VCaP (cell line): ENCODE results near the gene VAMP2.

ENCODE experiments used
- H3K27ac ChIP-seq: fragments of 450-650 bp; 2 replicates; pipeline ENCODE4 v1.5.1; 2017
- TF ChIP-seq, protein P1 (sequence below): fragments of 450-650 bp; conservative IDR thresholded peaks from 2 replicates; pipeline ENCODE4 v1.5.1; 2017; ENCODE audit warnings: mild to moderate bottlenecking, moderate library complexity

Gene VAMP2

DNA sequence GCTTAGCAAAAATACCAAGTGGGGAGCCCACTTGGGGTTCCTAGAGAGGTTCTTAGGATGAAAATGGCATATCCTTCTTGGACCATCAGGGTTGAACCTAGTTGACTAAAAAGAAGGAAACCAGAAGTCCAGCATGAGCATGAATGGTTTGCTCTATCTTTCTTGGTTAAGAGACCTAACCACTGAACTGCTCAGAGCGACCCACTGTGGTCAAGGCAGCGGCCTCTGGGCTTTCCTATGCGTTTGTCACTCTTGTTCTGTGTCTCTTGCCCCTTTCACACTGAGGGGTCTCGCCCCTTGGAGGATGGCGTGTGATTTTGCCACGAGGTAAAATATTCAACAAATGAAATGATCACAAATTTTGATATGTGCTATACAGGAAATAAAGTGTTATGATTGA lies 27.8 kb upstream of the VAMP2 start:
- TF ChIP-seq, protein P1, sequence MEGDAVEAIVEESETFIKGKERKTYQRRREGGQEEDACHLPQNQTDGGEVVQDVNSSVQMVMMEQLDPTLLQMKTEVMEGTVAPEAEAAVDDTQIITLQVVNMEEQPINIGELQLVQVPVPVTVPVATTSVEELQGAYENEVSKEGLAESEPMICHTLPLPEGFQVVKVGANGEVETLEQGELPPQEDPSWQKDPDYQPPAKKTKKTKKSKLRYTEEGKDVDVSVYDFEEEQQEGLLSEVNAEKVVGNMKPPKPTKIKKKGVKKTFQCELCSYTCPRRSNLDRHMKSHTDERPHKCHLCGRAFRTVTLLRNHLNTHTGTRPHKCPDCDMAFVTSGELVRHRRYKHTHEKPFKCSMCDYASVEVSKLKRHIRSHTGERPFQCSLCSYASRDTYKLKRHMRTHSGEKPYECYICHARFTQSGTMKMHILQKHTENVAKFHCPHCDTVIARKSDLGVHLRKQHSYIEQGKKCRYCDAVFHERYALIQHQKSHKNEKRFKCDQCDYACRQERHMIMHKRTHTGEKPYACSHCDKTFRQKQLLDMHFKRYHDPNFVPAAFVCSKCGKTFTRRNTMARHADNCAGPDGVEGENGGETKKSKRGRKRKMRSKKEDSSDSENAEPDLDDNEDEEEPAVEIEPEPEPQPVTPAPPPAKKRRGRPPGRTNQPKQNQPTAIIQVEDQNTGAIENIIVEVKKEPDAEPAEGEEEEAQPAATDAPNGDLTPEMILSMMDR, result no peak
- H3K27ac ChIP-seq, result peak overlapping the region; percentile 72

DNA sequence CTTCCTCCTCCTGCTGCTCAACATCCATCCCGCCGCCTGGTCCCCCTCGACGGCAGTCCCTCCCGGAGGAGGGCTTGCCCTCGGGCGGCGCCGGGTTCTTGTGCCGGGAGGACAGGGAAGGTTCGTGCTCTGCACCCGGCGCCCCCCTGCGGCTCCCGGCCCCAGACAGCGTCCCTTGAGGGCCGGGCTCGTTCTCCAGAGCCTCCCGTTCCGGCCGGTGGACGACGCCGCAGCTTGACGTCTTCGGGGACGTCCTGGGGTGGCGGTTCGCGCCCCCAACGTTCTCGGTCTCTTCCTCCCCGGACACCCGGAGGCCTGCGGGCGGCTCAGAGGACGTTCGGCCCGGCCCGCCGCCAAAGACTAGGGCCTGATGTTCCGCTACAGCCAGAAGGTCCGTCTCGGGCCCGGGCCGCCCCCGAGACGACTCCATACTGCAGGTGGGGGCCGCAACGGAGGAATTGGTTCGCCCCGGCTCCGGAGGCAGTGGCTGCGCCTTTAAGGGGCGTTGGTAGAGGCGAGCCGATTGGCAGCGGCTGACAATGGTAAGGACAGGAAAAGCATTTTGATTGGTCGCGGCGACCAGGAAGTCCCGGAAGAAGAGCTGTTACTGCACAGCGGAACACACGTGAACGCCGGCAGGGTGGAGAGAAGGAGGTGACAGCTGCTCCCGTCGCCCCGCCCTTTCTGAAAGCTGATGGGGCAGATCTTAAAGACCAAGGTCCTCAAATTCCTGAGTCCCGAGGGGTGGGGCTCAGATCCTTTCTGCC lies 27.1 kb upstream of the VAMP2 start, which contains the start of gene BORCS6:
Gene BORCS6 (minus strand): TSS at position 470 of the 767 bp plus-strand sequence. CDS start 40 bp downstream, at position 430.
- TF ChIP-seq, protein P1, result no peak
- H3K27ac ChIP-seq, result peak within 1 kb of the TSS; percentile 72

DNA sequence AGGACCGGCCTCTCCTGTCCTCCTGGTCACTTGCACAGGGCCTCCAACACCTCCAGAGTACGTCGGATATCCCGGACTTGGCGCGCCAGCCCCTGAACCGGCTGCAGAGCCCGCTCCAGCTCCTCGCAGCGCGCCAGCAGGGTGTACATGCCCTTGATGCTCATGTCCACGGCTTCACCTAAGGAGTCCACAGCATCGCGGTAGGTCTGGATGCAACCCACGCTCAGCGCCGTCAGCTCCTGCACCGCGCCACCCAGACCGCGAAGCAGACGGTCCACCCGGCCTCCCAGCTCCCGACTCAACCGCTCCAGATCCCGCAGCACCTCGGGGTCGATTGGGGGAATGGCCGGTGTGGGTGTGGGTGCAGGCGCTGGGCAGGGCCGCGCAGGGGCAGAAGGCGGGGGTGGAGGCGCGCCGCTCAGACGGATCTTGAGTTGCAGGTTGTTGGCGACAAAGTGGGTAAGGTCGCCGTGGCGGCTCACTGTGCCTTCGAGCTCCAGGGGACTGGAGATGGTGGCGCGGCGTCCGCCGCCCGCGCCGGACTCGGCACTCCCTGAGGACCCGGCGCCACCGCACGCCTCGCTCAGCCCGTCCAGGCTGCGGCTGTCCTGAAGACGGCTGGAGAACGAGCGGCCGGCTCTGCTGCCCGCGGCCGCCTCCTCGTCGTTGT lies 26.4 kb upstream of the VAMP2 start:
- TF ChIP-seq, protein P1, result no peak
- peak overlapping the region; percentile 72 for H3K27ac ChIP-seq

DNA sequence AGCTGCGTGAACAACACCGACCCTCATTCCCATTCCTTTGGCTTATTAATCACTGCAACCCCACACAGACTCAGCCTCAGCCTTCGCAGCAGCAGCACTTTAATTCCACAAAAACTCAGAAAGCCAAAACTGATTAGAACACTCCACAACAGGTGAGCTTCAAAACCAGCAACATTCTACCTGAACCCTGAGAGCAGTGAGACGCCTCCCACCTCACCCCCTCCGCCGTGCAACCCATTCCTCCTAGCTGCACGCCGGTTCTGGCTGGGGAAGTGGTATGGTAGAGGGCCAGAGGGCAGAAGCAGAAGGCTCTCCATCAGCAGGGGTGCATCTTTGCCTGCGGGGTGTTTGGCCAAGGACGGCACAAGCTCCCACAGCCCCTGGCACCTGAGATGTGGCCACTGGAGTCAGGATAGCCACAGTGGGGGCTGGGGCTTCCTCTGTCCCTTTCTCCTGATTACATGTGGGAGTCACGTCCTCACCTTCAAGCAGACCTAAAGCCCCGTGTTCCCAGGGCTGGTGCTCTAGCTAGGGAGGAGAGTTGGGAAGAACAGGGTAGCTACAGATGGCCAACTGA lies 25.6 kb upstream of the VAMP2 start:
- TF ChIP-seq, protein P1, result no peak
- peak overlapping the region; percentile 72 for H3K27ac ChIP-seq

DNA sequence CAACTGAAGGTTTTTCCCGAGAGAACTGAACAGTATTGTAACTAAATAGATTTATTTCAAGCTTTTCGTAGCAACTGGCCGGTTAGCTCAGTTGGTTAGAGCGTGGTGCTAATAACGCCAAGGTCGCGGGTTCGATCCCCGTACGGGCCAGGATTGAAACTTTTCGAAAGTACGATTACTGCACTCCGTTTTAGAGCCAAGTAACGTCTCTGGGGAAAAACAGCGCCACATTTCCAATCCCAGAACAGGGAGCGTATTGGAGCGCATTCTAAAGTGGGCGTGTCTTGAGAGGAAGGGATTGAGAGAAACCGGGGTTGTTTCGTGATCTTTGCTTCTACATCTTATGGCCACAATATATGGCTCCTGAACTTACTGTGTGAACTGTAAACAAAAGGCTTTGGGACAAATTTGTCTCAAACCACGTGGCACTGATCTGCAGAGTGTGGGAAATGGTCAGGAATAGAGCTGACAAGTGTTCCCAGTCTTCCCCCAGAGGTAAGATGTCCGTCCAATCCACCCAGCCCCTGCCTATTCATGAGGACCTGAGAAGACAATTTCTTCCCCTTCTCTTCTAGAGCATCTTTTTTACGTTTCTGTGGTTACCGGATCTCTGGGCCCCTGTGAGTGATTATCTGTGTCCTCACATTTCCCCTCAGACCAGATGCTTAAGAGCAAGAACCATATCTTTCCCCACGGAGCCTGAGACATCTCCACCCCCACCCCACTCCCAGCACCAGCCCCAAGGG lies 24.9 kb upstream of the VAMP2 start:
- H3K27ac ChIP-seq, result peak overlapping the region; percentile 72
- TF ChIP-seq, protein P1, result no peak

DNA sequence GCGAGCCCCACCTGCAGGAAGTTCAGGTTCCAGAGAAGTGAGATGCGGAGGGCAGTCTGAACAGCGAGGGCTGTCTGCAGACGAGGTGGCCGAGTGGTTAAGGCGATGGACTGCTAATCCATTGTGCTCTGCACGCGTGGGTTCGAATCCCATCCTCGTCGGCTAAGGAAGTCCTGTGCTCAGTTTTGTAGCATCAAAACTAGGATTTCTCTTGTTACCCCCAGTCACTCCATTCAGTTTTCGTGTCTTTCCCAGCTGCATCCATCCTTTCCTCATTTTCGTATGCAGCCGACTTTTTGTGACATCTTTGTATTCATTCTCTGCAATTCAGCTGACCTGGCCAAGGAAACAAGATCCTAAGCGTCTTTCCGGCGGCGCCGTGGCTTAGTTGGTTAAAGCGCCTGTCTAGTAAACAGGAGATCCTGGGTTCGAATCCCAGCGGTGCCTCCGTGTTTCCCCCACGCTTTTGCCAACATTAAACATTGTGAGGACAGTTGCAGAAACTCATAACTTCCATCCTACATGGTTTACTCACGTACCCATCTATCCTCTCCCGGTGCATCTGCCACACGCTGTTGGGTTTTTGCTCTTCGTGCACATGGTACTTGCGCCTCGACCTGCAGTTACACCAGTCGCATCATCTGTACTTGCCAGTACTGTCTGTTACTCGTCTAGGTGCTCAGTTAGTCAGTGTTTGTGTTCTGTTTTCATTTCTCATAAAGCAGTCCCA lies 24.2 kb upstream of the VAMP2 start:
- H3K27ac ChIP-seq, result peak overlapping the region; percentile 72
- TF ChIP-seq, protein P1, result no peak
